ENCODE measurements around the gene DAP3.
"Not testable (repeated sequence)": the region's sequence is repeated elsewhere in the genome, so short reads cannot be mapped to it uniquely, and the experiment has no call there.

Gene DAP3

GRCh38 chr1:155687705-155688323 is 1.1 kb upstream of the DAP3 start:
- not testable (repeated sequence) for DNase-seq (ENCODE audit: low spot score)

- DNase-seq (ENCODE audit: low spot score) = peak; percentile 91
Measured at GRCh38 chr1:155688324-155689080, 389 bp upstream of the DAP3 start, which contains the start of gene YY1AP1. TSS of gene YY1AP1 (minus strand) at chr1:155688774. CDS start at chr1:155680436, 8,338 bp downstream.

GRCh38 chr1:155691992-155692528 is 3.2 kb downstream of the DAP3 start:
- no peak for DNase-seq (ENCODE audit: low spot score)

- no peak for DNase-seq (ENCODE audit: low spot score)
Measured at GRCh38 chr1:155694167-155694566, 5.3 kb downstream of the DAP3 start.

GRCh38 chr1:155695072-155695471 is 6.2 kb downstream of the DAP3 start:
- no peak for DNase-seq (ENCODE audit: low spot score)

GRCh38 chr1:155695608-155696007 is 6.7 kb downstream of the DAP3 start:
- no peak for DNase-seq (ENCODE audit: low spot score)

GRCh38 chr1:155696524-155696923 is 7.6 kb downstream of the DAP3 start:
- DNase-seq (ENCODE audit: low spot score) = no peak

- DNase-seq (ENCODE audit: low spot score) = no peak
Measured at GRCh38 chr1:155697046-155697445, 8.2 kb downstream of the DAP3 start.

GRCh38 chr1:155697616-155698015 is 8.7 kb downstream of the DAP3 start:
- DNase-seq (ENCODE audit: low spot score) = not testable (repeated sequence)

- no peak for DNase-seq (ENCODE audit: low spot score)
Measured at GRCh38 chr1:155698382-155699038, 9.6 kb downstream of the DAP3 start.

GRCh38 chr1:155699062-155699461 is 10.2 kb downstream of the DAP3 start:
- DNase-seq (ENCODE audit: low spot score) = not testable (repeated sequence)

GRCh38 chr1:155701675-155702074 is 12.8 kb downstream of the DAP3 start:
- DNase-seq (ENCODE audit: low spot score) = not testable (repeated sequence)

- no peak for DNase-seq (ENCODE audit: low spot score)
Measured at GRCh38 chr1:155703216-155703615, 14.3 kb downstream of the DAP3 start.

GRCh38 chr1:155704414-155704813 is 15.5 kb downstream of the DAP3 start:
- not testable (repeated sequence) for DNase-seq (ENCODE audit: low spot score)

GRCh38 chr1:155706139-155706538 is 17.2 kb downstream of the DAP3 start:
- no peak for DNase-seq (ENCODE audit: low spot score)

- DNase-seq (ENCODE audit: low spot score) = no peak
Measured at GRCh38 chr1:155709391-155709790, 20.5 kb downstream of the DAP3 start.

- DNase-seq (ENCODE audit: low spot score) = not testable (repeated sequence)
Measured at GRCh38 chr1:155711457-155711856, 22.6 kb downstream of the DAP3 start.

GRCh38 chr1:155712636-155713035 is 23.7 kb downstream of the DAP3 start:
- DNase-seq (ENCODE audit: low spot score) = peak; percentile 55

GRCh38 chr1:155713075-155713474 is 24.2 kb downstream of the DAP3 start:
- peak; percentile 60 for DNase-seq (ENCODE audit: low spot score)

- not testable (repeated sequence) for DNase-seq (ENCODE audit: low spot score)
Measured at GRCh38 chr1:155715056-155715455, 26.2 kb downstream of the DAP3 start.

- no peak for DNase-seq (ENCODE audit: low spot score)
Measured at GRCh38 chr1:155715777-155716176, 26.9 kb downstream of the DAP3 start.

- DNase-seq (ENCODE audit: low spot score) = no peak
Measured at GRCh38 chr1:155717041-155717440, 28.1 kb downstream of the DAP3 start.
